Measurements from ENCODE around the gene BTNL8. TPM values are rescaled to one million over a fixed set of nuclear protein-coding genes. Genes with fewer than 3 reads are reported as not detected.

BTNL8 gene
- total and polyA plus RNA-seq, 2 of the 13 experiments (the other 11 are each of a cell fraction or from before 2014, with no cell fraction given) = not detected

DNA sequence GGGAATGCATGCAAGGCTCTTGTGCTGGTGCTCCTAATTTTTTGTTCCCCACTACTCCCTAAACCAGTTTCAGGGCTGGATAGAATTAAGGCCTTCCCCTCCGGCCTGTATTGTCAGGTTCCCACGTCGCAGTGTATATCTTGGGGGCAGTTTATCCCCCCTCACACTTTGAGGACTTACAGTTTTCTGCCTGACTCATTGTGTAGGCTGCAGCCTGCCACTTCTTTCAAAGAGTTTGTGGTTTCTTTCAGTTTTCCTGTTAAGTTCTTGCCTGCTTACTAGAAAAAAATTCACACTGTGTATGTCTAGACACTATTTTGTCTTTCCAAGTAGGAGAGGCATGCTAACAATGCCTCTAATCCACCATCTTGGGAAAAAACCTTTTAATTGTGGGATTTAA is 61.2 kb downstream of the BTNL8 start:
- BruUV-seq (replicated peaks) = no TSS peak
- TF ChIP-seq FOXK1 (CRISPR knock-in tag; IDR thresholded peaks at IDR 0.05; ENCODE audit: borderline replicate concordance, low read depth) (no peak), ZNF260 (CRISPR knock-in tag; IDR thresholded peaks at IDR 0.05; ENCODE audit: borderline replicate concordance, low read depth) (no peak), ZNF343 (CRISPR knock-in tag; IDR thresholded peaks at IDR 0.05) (no peak), ZFP41 (CRISPR knock-in tag; IDR thresholded peaks at IDR 0.05; ENCODE audit: borderline replicate concordance) (no peak), TEAD2 (CRISPR knock-in tag; IDR thresholded peaks at IDR 0.05) (no peak), ZNF12 (CRISPR knock-in tag; IDR thresholded peaks at IDR 0.05) (no peak), REXO4 (CRISPR knock-in tag; IDR thresholded peaks at IDR 0.05; ENCODE audit: borderline replicate concordance) (no peak), TOE1 (CRISPR knock-in tag; IDR thresholded peaks at IDR 0.05) (no peak), JDP2 (CRISPR knock-in tag; IDR thresholded peaks at IDR 0.05; ENCODE audit: borderline replicate concordance) (no peak), FLYWCH1 (CRISPR knock-in tag; IDR thresholded peaks at IDR 0.05) (no peak), ZNF263 (CRISPR knock-in tag; IDR thresholded peaks at IDR 0.05) (no peak), NBN (conservative IDR thresholded peaks at IDR 0.05) (no peak), ZNF615 (CRISPR knock-in tag; IDR thresholded peaks at IDR 0.05; ENCODE audit: borderline replicate concordance) (no peak)
- TF ChIP-seq, protein P1, sequence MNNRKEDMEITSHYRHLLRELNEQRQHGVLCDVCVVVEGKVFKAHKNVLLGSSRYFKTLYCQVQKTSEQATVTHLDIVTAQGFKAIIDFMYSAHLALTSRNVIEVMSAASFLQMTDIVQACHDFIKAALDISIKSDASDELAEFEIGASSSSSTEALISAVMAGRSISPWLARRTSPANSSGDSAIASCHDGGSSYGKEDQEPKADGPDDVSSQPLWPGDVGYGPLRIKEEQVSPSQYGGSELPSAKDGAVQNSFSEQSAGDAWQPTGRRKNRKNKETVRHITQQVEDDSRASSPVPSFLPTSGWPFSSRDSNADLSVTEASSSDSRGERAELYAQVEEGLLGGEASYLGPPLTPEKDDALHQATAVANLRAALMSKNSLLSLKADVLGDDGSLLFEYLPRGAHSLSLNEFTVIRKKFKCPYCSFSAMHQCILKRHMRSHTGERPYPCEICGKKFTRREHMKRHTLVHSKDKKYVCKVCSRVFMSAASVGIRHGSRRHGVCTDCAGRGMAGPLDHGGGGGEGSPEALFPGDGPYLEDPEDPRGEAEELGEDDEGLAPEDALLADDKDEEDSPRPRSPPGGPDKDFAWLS (CRISPR knock-in tag; IDR thresholded peaks at IDR 0.05; ENCODE audit: borderline replicate concordance) = no peak
- TF ChIP-seq, protein P2, sequence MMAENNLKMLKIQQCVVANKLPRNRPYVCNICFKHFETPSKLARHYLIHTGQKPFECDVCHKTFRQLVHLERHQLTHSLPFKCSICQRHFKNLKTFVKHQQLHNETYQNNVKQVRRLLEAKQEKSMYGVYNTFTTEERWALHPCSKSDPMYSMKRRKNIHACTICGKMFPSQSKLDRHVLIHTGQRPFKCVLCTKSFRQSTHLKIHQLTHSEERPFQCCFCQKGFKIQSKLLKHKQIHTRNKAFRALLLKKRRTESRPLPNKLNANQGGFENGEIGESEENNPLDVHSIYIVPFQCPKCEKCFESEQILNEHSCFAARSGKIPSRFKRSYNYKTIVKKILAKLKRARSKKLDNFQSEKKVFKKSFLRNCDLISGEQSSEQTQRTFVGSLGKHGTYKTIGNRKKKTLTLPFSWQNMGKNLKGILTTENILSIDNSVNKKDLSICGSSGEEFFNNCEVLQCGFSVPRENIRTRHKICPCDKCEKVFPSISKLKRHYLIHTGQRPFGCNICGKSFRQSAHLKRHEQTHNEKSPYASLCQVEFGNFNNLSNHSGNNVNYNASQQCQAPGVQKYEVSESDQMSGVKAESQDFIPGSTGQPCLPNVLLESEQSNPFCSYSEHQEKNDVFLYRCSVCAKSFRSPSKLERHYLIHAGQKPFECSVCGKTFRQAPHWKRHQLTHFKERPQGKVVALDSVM (CRISPR knock-in tag; IDR thresholded peaks at IDR 0.05) = no peak
- TF ChIP-seq, protein P3, sequence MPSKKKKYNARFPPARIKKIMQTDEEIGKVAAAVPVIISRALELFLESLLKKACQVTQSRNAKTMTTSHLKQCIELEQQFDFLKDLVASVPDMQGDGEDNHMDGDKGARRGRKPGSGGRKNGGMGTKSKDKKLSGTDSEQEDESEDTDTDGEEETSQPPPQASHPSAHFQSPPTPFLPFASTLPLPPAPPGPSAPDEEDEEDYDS (CRISPR knock-in tag; IDR thresholded peaks at IDR 0.05) = no peak
- ATAC-seq = no peak
- WGBS (ENCODE audit: low lambda C conversion rate) = 30% methylated on average over 2 of the region's 3 CpGs
- no peaks in the 10 kb centered on the region for H3K79me2 ChIP-seq (ENCODE audit: insufficient read depth, low read length)
- no peaks in the 10 kb centered on the region for H3K27me3 ChIP-seq (ENCODE audit: control insufficient read depth in 1 of 2, insufficient read depth in 2 of 2, low read length in 2 of 2)
- no peak for FAIRE-seq
- no peaks in the 10 kb centered on the region for H3K4me1 ChIP-seq (ENCODE audit: insufficient read depth, low read length)
- CTCF ChIA-PET (ENCODE audit: low intra/inter-chr PET ratio, low total read pairs) = no interaction called here
- in situ Hi-C loops (cut with HindIII; ENCODE audit: extremely low pct_ligation_motif_present, low pct_unique_long_range_greater_than_20kb) (no loop called here), intact Hi-C loops (cut with micrococcal nuclease; ENCODE audit: unreplicated experiment) (no loop called here)
- no peak overlapping the region for H3K4me3 ChIP-seq (replicated peaks in 1 of 3; ENCODE audit: insufficient read depth in 1 of 3, low read depth in 2 of 3, low read length in 3 of 3)
- DNase-seq (ENCODE audit: low spot score) = no peak
- no peak overlapping the region for H3K4me2 ChIP-seq (ENCODE audit: low read depth, low read length)
- POLR2A ChIA-PET = no interaction called here
- no peak overlapping the region for H2AFZ ChIP-seq (ENCODE audit: low read length)
- H3K9ac ChIP-seq (ENCODE audit: insufficient read depth, low read depth, low read length) = no peak overlapping the region
- H3K36me3 ChIP-seq (replicated peaks in 1 of 2; ENCODE audit: control insufficient read depth in 1 of 2, insufficient read depth in 2 of 2, low read length in 2 of 2) = no peaks in the 10 kb centered on the region
- H3K27ac ChIP-seq (ENCODE audit: extremely low read length, insufficient read depth, low read length) = no peak overlapping the region
- no peaks in the 10 kb centered on the region for H3K9me3 ChIP-seq (ENCODE audit: low read length)
- no peaks in the 10 kb centered on the region for H4K20me1 ChIP-seq (ENCODE audit: insufficient read depth, low read length)

Measured in HepG2 (cell line).